WTC11 (cell line): ENCODE measurements around the gene ST6GALNAC3.

ENCODE experiments used
- CTCF ChIP-seq: fragments of 200-600 bp; IDR thresholded peaks from 2 replicates; pipeline ENCODE4 v1.8.0; 2022; ENCODE audit warnings: antibody characterized with exemption
- FOXK1 ChIP-seq: sonication (generic); formaldehyde crosslinking; IDR thresholded peaks from 2 replicates; pipeline ENCODE4 v1.8.0; 2022; ENCODE audit warnings: mild to moderate bottlenecking, moderate library complexity, missing genetic modification reagents

GRCh38 chr1:76335882-76336281, 261.3 kb downstream of the ST6GALNAC3 start:
- TF ChIP-seq FOXK1 (CRISPR knock-in tag) (no peak), CTCF (no peak)
